NCI-H1048 (cell line): ENCODE results near the gene KLK12.

ENCODE experiments used
- DNase-seq: peaks from one replicate; lab custom pipeline; 2025; lab: John Stamatoyannopoulos, UW

Gene KLK12

GRCh38 chr19:51047031-51047335 is 12.2 kb upstream of the KLK12 start:
- no peak for DNase-seq

GRCh38 chr19:51044327-51044726 is 9.5 kb upstream of the KLK12 start:
- no peak for DNase-seq

- no peak for DNase-seq
These were observed 8.7 kb upstream of the KLK12 start for GRCh38 chr19:51043497-51043896.

- no peak for DNase-seq
These were observed 5.3 kb upstream of the KLK12 start for GRCh38 chr19:51040151-51040550.

- DNase-seq, result no peak
These were observed 1.7 kb upstream of the KLK12 start for GRCh38 chr19:51036519-51036918.

- DNase-seq, result no peak
These were observed 2.9 kb downstream of the KLK12 start for GRCh38 chr19:51031880-51032225.

GRCh38 chr19:51031220-51031879 is 3.5 kb downstream of the KLK12 start:
- no peak for DNase-seq

- DNase-seq, result no peak
These were observed 4.2 kb downstream of the KLK12 start for GRCh38 chr19:51030631-51031030.

- no peak for DNase-seq
These were observed 5.1 kb downstream of the KLK12 start for GRCh38 chr19:51029718-51030117.

- DNase-seq, result no peak
These were observed 6.9 kb downstream of the KLK12 start for GRCh38 chr19:51027873-51028272.

GRCh38 chr19:51027126-51027806 is 7.5 kb downstream of the KLK12 start:
- DNase-seq, result no peak

- DNase-seq, result no peak
These were observed 8.3 kb downstream of the KLK12 start, which contains the start of gene KLK11 for GRCh38 chr19:51026554-51026831. KLK11 (minus strand) TSS chr19:51026616; CDS start chr19:51025631, 985 bp downstream.

GRCh38 chr19:51025809-51026553 is 8.8 kb downstream of the KLK12 start:
- no peak for DNase-seq

- no peak for DNase-seq
These were observed 9.4 kb downstream of the KLK12 start for GRCh38 chr19:51025401-51025800.

GRCh38 chr19:51024924-51025323 is 9.9 kb downstream of the KLK12 start:
- no peak for DNase-seq

GRCh38 chr19:51023946-51024345 is 10.9 kb downstream of the KLK12 start:
- no peak for DNase-seq

- no peak for DNase-seq
These were observed 12.3 kb downstream of the KLK12 start for GRCh38 chr19:51022526-51022925.

- no peak for DNase-seq
These were observed 13.7 kb downstream of the KLK12 start for GRCh38 chr19:51020988-51021651.

- DNase-seq, result no peak
These were observed 15.3 kb downstream of the KLK12 start, which contains the start of gene KLK10 for GRCh38 chr19:51019544-51019925. KLK10 (minus strand) TSS chr19:51019709; CDS start chr19:51019130, 579 bp downstream.

GRCh38 chr19:51018745-51019543 is 15.9 kb downstream of the KLK12 start:
- no peak for DNase-seq

- DNase-seq, result no peak
These were observed 17.8 kb downstream of the KLK12 start for GRCh38 chr19:51016798-51017683.
